Measurements from ENCODE around the gene FBN1. TPM values are rescaled to one million over a fixed set of nuclear protein-coding genes. Genes with fewer than 3 reads are reported as not detected.

Gene FBN1
- total RNA-seq, 1 donor from 2014 or later, result 37.1 TPM

GRCh38 chr15:48427960-48428547 is 217.5 kb downstream of the FBN1 start:
- DNase-seq (ENCODE audit: low spot score), result no peak

- no peak for DNase-seq (ENCODE audit: low spot score)
Observed at GRCh38 chr15:48427479-48427878, 218.0 kb downstream of the FBN1 start.

- no peak for DNase-seq (ENCODE audit: low spot score)
Observed at GRCh38 chr15:48426941-48427340, 218.6 kb downstream of the FBN1 start.

- DNase-seq (ENCODE audit: low spot score), result no peak
Observed at GRCh38 chr15:48426044-48426443, 219.5 kb downstream of the FBN1 start.

- DNase-seq (ENCODE audit: low spot score), result no peak
Observed at GRCh38 chr15:48425051-48425450, 220.5 kb downstream of the FBN1 start.

- DNase-seq (ENCODE audit: low spot score), result no peak
Observed at GRCh38 chr15:48423896-48424475, 221.5 kb downstream of the FBN1 start.

- DNase-seq (ENCODE audit: low spot score), result no peak
Observed at GRCh38 chr15:48423342-48423741, 222.2 kb downstream of the FBN1 start.

GRCh38 chr15:48422401-48422800 is 223.1 kb downstream of the FBN1 start:
- no peak for DNase-seq (ENCODE audit: low spot score)

- DNase-seq (ENCODE audit: low spot score), result no peak
Observed at GRCh38 chr15:48421362-48421761, 224.1 kb downstream of the FBN1 start.

- DNase-seq (ENCODE audit: low spot score), result no peak
Observed at GRCh38 chr15:48419896-48420295, 225.6 kb downstream of the FBN1 start.

- no peak for DNase-seq (ENCODE audit: low spot score)
Observed at GRCh38 chr15:48418343-48418742, 227.2 kb downstream of the FBN1 start.

GRCh38 chr15:48416301-48416700 is 229.2 kb downstream of the FBN1 start:
- DNase-seq (ENCODE audit: low spot score), result no peak

- no peak for DNase-seq (ENCODE audit: low spot score)
Observed at GRCh38 chr15:48415036-48415886, 230.2 kb downstream of the FBN1 start.

- DNase-seq (ENCODE audit: low spot score), result no peak
Observed at GRCh38 chr15:48414015-48414414, 231.5 kb downstream of the FBN1 start.

GRCh38 chr15:48413304-48413703 is 232.2 kb downstream of the FBN1 start:
- no peak for DNase-seq (ENCODE audit: low spot score)

GRCh38 chr15:48411971-48412591 is 233.4 kb downstream of the FBN1 start:
- no peak for DNase-seq (ENCODE audit: low spot score)

GRCh38 chr15:48409623-48410022 is 235.9 kb downstream of the FBN1 start:
- no peak for DNase-seq (ENCODE audit: low spot score)

GRCh38 chr15:48408327-48408726 is 237.2 kb downstream of the FBN1 start:
- no peak for DNase-seq (ENCODE audit: low spot score)

- DNase-seq (ENCODE audit: low spot score), result no peak
Observed at GRCh38 chr15:48407646-48408045, 237.9 kb downstream of the FBN1 start.

GRCh38 chr15:48406911-48407310 is 238.6 kb downstream of the FBN1 start:
- no peak for DNase-seq (ENCODE audit: low spot score)

GRCh38 chr15:48406266-48406891 is 239.1 kb downstream of the FBN1 start:
- no peak for DNase-seq (ENCODE audit: low spot score)

Measured in ureter (tissue), 1 donor.